GM12891 (cell line): ENCODE measurements around the gene NINJ2.

Experiments
- DNase-seq: peaks from one replicate; pipeline ENCODE4 v3.0.0; 2011; ENCODE audit warnings: low spot score; ENCODE audit not compliant: insufficient read length
- FAIRE-seq: peaks from 2 replicates; lab custom pipeline; 2011; peaks lifted over from hg19 to GRCh38; lab: Jason Lieb, UNC
- PAX5 ChIP-seq: IDR thresholded peaks from 2 replicates; pipeline ENCODE4 v1.6.1; 2011; ENCODE audit warnings: low read length, moderate library complexity, mild to moderate bottlenecking; ENCODE audit not compliant: insufficient read depth, severe bottlenecking
- POLR2A ChIP-seq: IDR thresholded peaks from 2 replicates; pipeline ENCODE4 v1.6.1; 2011; ENCODE audit warnings: low read depth, low read length, control low read depth
- POLR2AphosphoS5 ChIP-seq: IDR thresholded peaks from 2 replicates; pipeline ENCODE4 v1.6.1; 2011; ENCODE audit warnings: low read depth, low read length, control low read depth
- POU2F2 ChIP-seq: IDR thresholded peaks from 2 replicates; pipeline ENCODE4 v1.6.1; 2011; ENCODE audit warnings: low read depth, mild to moderate bottlenecking, control low read depth, low read length, moderate library complexity
- SPI1 ChIP-seq: IDR thresholded peaks from 2 replicates; pipeline ENCODE4 v1.6.1; 2011; ENCODE audit warnings: low read depth, low read length, control low read depth
- TAF1 ChIP-seq: IDR thresholded peaks from 2 replicates; pipeline ENCODE4 v1.6.1; 2011; ENCODE audit warnings: low read depth, low read length, control low read depth

NINJ2 gene

GRCh38 chr12:524167-524951, 138.9 kb downstream of the NINJ2 start:
- FAIRE-seq (no peak), DNase-seq (no peak)
- no peak for TF ChIP-seq POLR2AphosphoS5
- TF ChIP-seq SPI1 = no peak
- no peak for TF ChIP-seq POU2F2
- TF ChIP-seq POLR2A = no peak
- no peak for TF ChIP-seq PAX5

GRCh38 chr12:522692-523378, 140.4 kb downstream of the NINJ2 start:
- FAIRE-seq = no peak
- no peak for TF ChIP-seq PAX5
- TF ChIP-seq POLR2A = no peak
- TF ChIP-seq SPI1 = no peak
- TF ChIP-seq TAF1 = no peak
- no peak for TF ChIP-seq POLR2AphosphoS5
- TF ChIP-seq POU2F2 = no peak
- no peak for DNase-seq

DNA sequence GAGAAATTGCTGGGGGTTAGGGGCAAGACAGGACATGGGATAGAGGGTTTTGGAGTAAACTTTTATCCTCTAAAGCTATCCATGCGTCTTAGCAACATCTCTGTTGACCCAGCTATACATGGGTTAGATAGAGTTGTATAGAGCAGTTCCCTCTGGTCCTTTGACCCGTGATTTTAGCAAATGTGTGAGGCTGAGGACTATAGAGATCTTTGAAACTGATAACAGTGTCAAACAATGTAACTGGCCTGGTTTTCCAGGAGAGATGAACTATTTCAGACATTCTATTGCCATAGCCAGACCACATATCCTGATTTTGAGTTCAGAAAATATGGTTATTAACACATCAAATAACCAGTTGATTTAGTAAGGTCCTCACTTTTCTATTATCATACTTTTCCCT, 143.1 kb downstream of the NINJ2 start:
- DNase-seq (no peak), FAIRE-seq (no peak)
- TF ChIP-seq TAF1 (no peak), SPI1 (no peak), POU2F2 (no peak), POLR2AphosphoS5 (no peak), PAX5 (no peak), POLR2A (no peak)

GRCh38 chr12:517538-517937, 145.7 kb downstream of the NINJ2 start:
- TF ChIP-seq SPI1 = no peak
- no peak for TF ChIP-seq POLR2A
- no peak for TF ChIP-seq POU2F2
- no peak for TF ChIP-seq TAF1
- TF ChIP-seq POLR2AphosphoS5 = no peak
- no peak for TF ChIP-seq PAX5
- DNase-seq (no peak), FAIRE-seq (no peak)
